Esophagus squamous epithelium (tissue), 5 donors: Measurements from ENCODE around the gene BRI3BP. TPM values are rescaled to one million over a fixed set of nuclear protein-coding genes. Genes with fewer than 3 reads are reported as not detected.

Source experiments
- DNase-seq: peaks from one replicate; lab custom pipeline; 2025; lab: John Stamatoyannopoulos, UW
- H3K27ac ChIP-seq, 4 donors: fragments of 200-600 bp; sonication (generic); one replicate each; pipeline ENCODE4 v1.5.1; 2016 to 2019; ENCODE audit warnings: mild to moderate bottlenecking in 1 of 4
- H3K27me3 ChIP-seq, 4 donors: fragments of 200-600 bp; sonication (generic); 1 replicate in 3 of 4; 2 replicates in 1 of 4; pipeline versions ENCODE4 v1.5.1 to v1.6.0; 2017 to 2021; ENCODE audit warnings: antibody characterized with exemption in 1 of 4
- H3K36me3 ChIP-seq, 3 donors: fragments of 200-600 bp; sonication (generic); one replicate each; pipeline ENCODE4 v1.5.1; 2016 to 2019
- H3K4me1 ChIP-seq, 3 donors: fragments of 200-600 bp; sonication (generic); one replicate each; pipeline ENCODE4 v1.5.1; 2017 to 2019
- H3K4me3 ChIP-seq, 4 donors: fragments of 200-600 bp; sonication (generic); 1 replicate in 3 of 4; 2 replicates in 1 of 4; pipeline ENCODE4 v1.5.1; 2016 to 2019; ENCODE audit warnings: mild to moderate bottlenecking in 2 of 4, moderate library complexity in 1 of 4
- H3K9me3 ChIP-seq, 3 donors: fragments of 200-600 bp; sonication (generic); one replicate each; pipeline ENCODE4 v1.5.1; 2016 to 2019
- CTCF ChIP-seq, 6 experiments: fragments of 450-650 bp in 4 of 6; fragments of 200-600 bp in 2 of 6; sonication (generic) in 2 of 6; IDR thresholded peaks; one replicate each; pipeline ENCODE4 v1.5.1; 2016 to 2019; ENCODE audit warnings: antibody characterized with exemption in 6 of 6, mild to moderate bottlenecking in 4 of 6, moderate library complexity in 4 of 6
- POLR2A ChIP-seq, 4 donors: fragments of 450-650 bp; IDR thresholded peaks; one replicate each; pipeline ENCODE4 v1.6.1; 2017; ENCODE audit warnings: antibody characterized with exemption in 4 of 4, mild to moderate bottlenecking in 4 of 4, moderate library complexity in 3 of 4
- WGBS, 2 donors: methylation state at CpG; one replicate each; pipeline ENCODE4 v1.1.5; 2018; 5-methylcytosine and 5-hydroxymethylcytosine counted together
- intact Hi-C: fragments of 100-400 bp; cut with DNase I; formaldehyde crosslinking; loops from one replicate; pipeline ENCODE4 v1.15.0; 2022
- total RNA-seq, 4 donors: library from RNA; depleted of rRNA; stranded (reverse); fragments of >200 nt; gene quantifications; one replicate each; pipeline ENCODE4 v1.1.0, GENCODE V29; 2016
- donor health status: DM: yes; HTN: yes; CAD: no.

BRI3BP gene
- total RNA-seq, 4 donors from 2014 or later: 9.7 to 23.4 (median 14.9) TPM

GRCh38 chr12:125068391-125068790 is 74.9 kb downstream of the BRI3BP start:
- H3K4me1 ChIP-seq: peaks cover 11 to 42% (median 13%) of the 10 kb centered on the region in 3 donors
- no peak overlapping the region for H3K27ac ChIP-seq
- TF ChIP-seq POLR2A (IDR thresholded peaks at IDR 0.05) (no peak), CTCF (IDR thresholded peaks at IDR 0.05) (no peak)
- peaks cover 0 to 33% (median 0%) of the 10 kb centered on the region in 3 donors for H3K36me3 ChIP-seq
- H3K4me3 ChIP-seq: no peak overlapping the region
- 80 to 82% methylated on average over 5 to 6 of the region's 6 CpGs for WGBS, 2 donors
- intact Hi-C loops: no loop called here
- no peak for DNase-seq
- no peaks in the 10 kb centered on the region for H3K27me3 ChIP-seq
- no peaks in the 10 kb centered on the region for H3K9me3 ChIP-seq

- intact Hi-C loops: no loop called here
- no peaks in the 10 kb centered on the region for H3K9me3 ChIP-seq
- peaks cover 11 to 40% (median 13%) of the 10 kb centered on the region in 3 donors for H3K4me1 ChIP-seq
- H3K36me3 ChIP-seq: peaks cover 0 to 43% (median 0%) of the 10 kb centered on the region in 3 donors
- H3K27ac ChIP-seq: no peak overlapping the region
- H3K4me3 ChIP-seq: no peak overlapping the region
- WGBS, 2 donors: 86 to 88% methylated on average over 5 to 7 of the region's 8 CpGs
- H3K27me3 ChIP-seq: no peaks in the 10 kb centered on the region
- TF ChIP-seq CTCF (IDR thresholded peaks at IDR 0.05): no peak
- no peak for TF ChIP-seq POLR2A (IDR thresholded peaks at IDR 0.05)
- no peak for DNase-seq
These were observed 76.2 kb downstream of the BRI3BP start for GRCh38 chr12:125069616-125070015.

GRCh38 chr12:125070112-125070511 is 76.7 kb downstream of the BRI3BP start:
- no peak for TF ChIP-seq CTCF (IDR thresholded peaks at IDR 0.05)
- TF ChIP-seq POLR2A (IDR thresholded peaks at IDR 0.05): no peak
- Histone ChIP-seq H3K36me3 (peaks cover 0 to 48% (median 0%) of the 10 kb centered on the region in 3 donors), H3K4me3 (no peak overlapping the region), H3K27ac (no peak overlapping the region), H3K27me3 (no peaks in the 10 kb centered on the region), H3K4me1 (peaks cover 11 to 35% (median 13%) of the 10 kb centered on the region in 3 donors), H3K9me3 (no peaks in the 10 kb centered on the region)
- intact Hi-C loops: no loop called here
- no peak for DNase-seq
- 78 to 83% methylated on average over 5 to 6 of the region's 6 CpGs for WGBS, 2 donors

GRCh38 chr12:125070661-125071390 is 77.4 kb downstream of the BRI3BP start:
- Histone ChIP-seq H3K27me3 (no peaks in the 10 kb centered on the region), H3K27ac (no peak overlapping the region), H3K4me3 (no peak overlapping the region), H3K4me1 (peaks cover 9 to 31% (median 13%) of the 10 kb centered on the region in 3 donors), H3K36me3 (peaks cover 0 to 55% (median 0%) of the 10 kb centered on the region in 3 donors), H3K9me3 (no peaks in the 10 kb centered on the region)
- intact Hi-C loops: no loop called here
- TF ChIP-seq POLR2A (IDR thresholded peaks at IDR 0.05) (no peak), CTCF (IDR thresholded peaks at IDR 0.05) (no peak)
- WGBS, 2 donors: 83 to 86% methylated on average over 6 to 11 of the region's 11 CpGs
- no peak for DNase-seq

GRCh38 chr12:125071456-125071855 is 78.0 kb downstream of the BRI3BP start:
- Histone ChIP-seq H3K9me3 (no peaks in the 10 kb centered on the region), H3K4me1 (peaks cover 5 to 25% (median 7%) of the 10 kb centered on the region in 3 donors), H3K27me3 (no peaks in the 10 kb centered on the region), H3K27ac (no peak overlapping the region), H3K36me3 (peaks cover 0 to 61% (median 0%) of the 10 kb centered on the region in 3 donors), H3K4me3 (no peak overlapping the region)
- intact Hi-C loops: no loop called here
- no peak for DNase-seq
- 94 to 95% methylated on average over 12 of the region's 12 CpGs for WGBS, 2 donors
- TF ChIP-seq POLR2A (IDR thresholded peaks at IDR 0.05) (no peak), CTCF (IDR thresholded peaks at IDR 0.05) (no peak)
